ENCODE results near the gene ITGA2.

GRCh38 chr5:53013857-53014256 lies 24.7 kb downstream of the ITGA2 start:
- TF ChIP-seq POLR2AphosphoS5 (IDR thresholded peaks at IDR 0.05; ENCODE audit: low read depth, low read length), result no peak
- no peak for TF ChIP-seq POLR2A (IDR thresholded peaks at IDR 0.05; ENCODE audit: low read depth, low read length)

Measured in GM12891 (cell line).